K562 (cell line): ENCODE measurements around the gene ERH. TPM values are rescaled to one million over a fixed set of nuclear protein-coding genes. Genes with fewer than 3 reads are reported as not detected.

Experiments
- DIDO1 ChIP-seq: fragments of 450-650 bp; IDR thresholded peaks from 2 replicates; pipeline ENCODE4 v1.6.1; 2016; ENCODE audit warnings: low read depth, missing biosample characterization, missing genetic modification characterization
- DLX4 ChIP-seq: fragments of 250-450 bp; sonication (Bioruptor Pico); IDR thresholded peaks from 2 replicates; pipeline ENCODE4 v1.6.1; 2021; ENCODE audit warnings: mild to moderate bottlenecking
- HDAC3 ChIP-seq: fragments of 450-650 bp; IDR thresholded peaks from 2 replicates; pipeline ENCODE4 v1.6.1; 2018; ENCODE audit warnings: borderline replicate concordance, mild to moderate bottlenecking, moderate library complexity; ENCODE audit not compliant: partially characterized antibody
- KAT7 ChIP-seq: sonication (generic); formaldehyde crosslinking; IDR thresholded peaks from 2 replicates; pipeline ENCODE4 v1.8.0; 2022; ENCODE audit warnings: missing genetic modification reagents, mild to moderate bottlenecking, borderline replicate concordance
- RERE ChIP-seq: sonication (generic); formaldehyde crosslinking; IDR thresholded peaks from 2 replicates; pipeline ENCODE4 v1.8.0; 2023; ENCODE audit warnings: missing genetic modification reagents, mild to moderate bottlenecking, borderline replicate concordance
- SIN3A ChIP-seq, 2 experiments: fragments of 150-350 bp in 1 of 2; IDR thresholded peaks; 2 replicates each; pipeline ENCODE4 v1.6.1; 2011 to 2016; ENCODE audit warnings: borderline replicate concordance in 2 of 2, low read depth in 2 of 2, low read length in 2 of 2, mild to moderate bottlenecking in 2 of 2, moderate library complexity in 2 of 2; ENCODE audit not compliant: control insufficient read depth in 1 of 2
- TAF7 ChIP-seq: fragments of 450-650 bp; IDR thresholded peaks from 2 replicates; pipeline ENCODE4 v1.6.1; 2016; ENCODE audit warnings: missing genetic modification characterization, missing compliant biosample characterization
- TFAM ChIP-seq: fragments of 250-450 bp; sonication (Bioruptor Pico); conservative IDR thresholded peaks from 2 replicates; pipeline ENCODE4 v1.5.0; 2021; ENCODE audit warnings: mild to moderate bottlenecking, moderate library complexity
- ZFP91 ChIP-seq: sonication (generic); formaldehyde crosslinking; IDR thresholded peaks from 2 replicates; pipeline ENCODE4 v1.8.0; 2022; ENCODE audit warnings: mild to moderate bottlenecking, missing genetic modification reagents
- ZNF551 ChIP-seq: fragments of 250-450 bp; sonication (Bioruptor Pico); IDR thresholded peaks from 2 replicates; pipeline ENCODE4 v1.5.0; 2021; ENCODE audit warnings: mild to moderate bottlenecking, moderate library complexity
- polyA plus RNA-seq, 8 experiments: library from polyadenylated mRNA; depleted of rRNA in 4 of 8; stranded (reverse) in 5 of 8; unstranded in 3 of 8; fragments of >200 nt; fragmentation: Nextera tagmentation in 2 of 8; fragmentation: Illumina TruSeq in 1 of 8; extraction: Ambion mirVana in 2 of 8; extraction: Trizol in 1 of 8; gene quantifications; 2 replicates each; pipeline versions ENCODE4 v1.2.1 to v1.2.3, GENCODE V29; 2011 to 2014; ENCODE audit warnings: inconsistent platforms in 1 of 8, missing spikeins in 1 of 8
- total RNA-seq, 7 experiments: library from RNA; depleted of rRNA in 6 of 7; stranded (reverse); fragments of >200 nt in 6 of 7; fragmentation: Illumina TruSeq in 2 of 7; extraction: Trizol in 2 of 7; gene quantifications; 2 replicates each; pipeline versions ENCODE4 v1.2.1 to v1.2.3, GENCODE V29; 2011 to 2021; ENCODE audit warnings: low replicate concordance in 1 of 7

Gene ERH
- total and polyA plus RNA-seq, 9 of the 15 experiments (the other 6 are each of a cell fraction or from before 2014, with no cell fraction given): 78.2 to 474 (median 250) TPM

GRCh38 chr14:69339426-69339825, 58.7 kb downstream of the ERH start (continued):
- no peak for TF ChIP-seq RERE (CRISPR knock-in tag)
- no peak for TF ChIP-seq TFAM (CRISPR knock-in tag)
- TF ChIP-seq TAF7 (tag): no peak
- no peak for TF ChIP-seq DIDO1 (tag)
- no peak for TF ChIP-seq ZFP91 (CRISPR knock-in tag)
- TF ChIP-seq SIN3A (IDR thresholded peaks at IDR 0.05; ENCODE audit: borderline replicate concordance in 2 of 2, control insufficient read depth in 1 of 2, low read depth in 2 of 2, low read length in 2 of 2): no peak
- no peak for TF ChIP-seq ZNF551 (CRISPR knock-in tag)
- no peak for TF ChIP-seq KAT7 (CRISPR knock-in tag)
- TF ChIP-seq DLX4 (CRISPR knock-in tag): no peak
- TF ChIP-seq HDAC3: no peak
